Rectal smooth muscle tissue (tissue), 1 donor: ENCODE measurements around the gene CITED1.

Experiments used
- H3K27ac ChIP-seq: one replicate; pipeline ENCODE4 v1.7.0; 2013; ENCODE audit warnings: low read depth, low read length, inconsistent platforms
- H3K27me3 ChIP-seq: one replicate; pipeline ENCODE4 v1.7.0; 2013; ENCODE audit warnings: low read length; ENCODE audit not compliant: control insufficient read depth, insufficient read depth
- H3K36me3 ChIP-seq: one replicate; pipeline ENCODE4 v1.7.0; 2013; ENCODE audit warnings: low read length; ENCODE audit not compliant: control insufficient read depth, insufficient read depth
- H3K4me1 ChIP-seq: one replicate; pipeline ENCODE4 v1.7.0; 2013; ENCODE audit warnings: low read length; ENCODE audit not compliant: control insufficient read depth, insufficient read depth
- H3K4me3 ChIP-seq: one replicate; pipeline ENCODE4 v1.7.0; 2013; ENCODE audit warnings: low read length
- H3K9ac ChIP-seq: one replicate; pipeline ENCODE4 v1.7.0; 2013; ENCODE audit warnings: low read length

Gene CITED1

GRCh38 chrX:72255445-72255844 is 50.3 kb downstream of the CITED1 start:
- Histone ChIP-seq H3K36me3 (no peaks in the 10 kb centered on the region), H3K27me3 (no peaks in the 10 kb centered on the region), H3K9ac (no peak overlapping the region), H3K4me1 (no peaks in the 10 kb centered on the region), H3K27ac (no peak overlapping the region), H3K4me3 (no peak overlapping the region)

GRCh38 chrX:72254816-72255215 is 50.9 kb downstream of the CITED1 start:
- Histone ChIP-seq H3K27ac (no peak overlapping the region), H3K27me3 (no peaks in the 10 kb centered on the region)

GRCh38 chrX:72253686-72254085 is 52.0 kb downstream of the CITED1 start:
- Histone ChIP-seq H3K36me3 (no peaks in the 10 kb centered on the region), H3K9ac (no peak overlapping the region), H3K4me1 (no peaks in the 10 kb centered on the region), H3K27ac (no peak overlapping the region), H3K4me3 (no peak overlapping the region), H3K27me3 (no peaks in the 10 kb centered on the region)

More at GRCh38 chrX:72254816-72255215, 50.9 kb downstream of the CITED1 start:
- Histone ChIP-seq H3K9ac (no peak overlapping the region), H3K4me1 (no peaks in the 10 kb centered on the region), H3K36me3 (no peaks in the 10 kb centered on the region), H3K4me3 (no peak overlapping the region)
